Measurements from ENCODE around the gene STKLD1. TPM values are rescaled to one million over a fixed set of nuclear protein-coding genes. Genes with fewer than 3 reads are reported as not detected.

The STKLD1 gene
- total RNA-seq, 2 experiments from 2014 or later, result 0.69 to 0.90 TPM

- Mint-ChIP-seq H3K36me3 (peaks cover 26% of the 10 kb centered on the region), H3K4me3 (no peak overlapping the region), H3K27ac (no peak overlapping the region), H3K27me3 (no peaks in the 10 kb centered on the region), H3K9me3 (no peaks in the 10 kb centered on the region), H3K4me1 (ENCODE audit: low read depth) (peaks cover 13% of the 10 kb centered on the region)
- intact Hi-C loops (cut with micrococcal nuclease), result loop anchor here (5.0 to 10.0 kb wide), 3 partner anchors 48 to 218 kb away; partner anchors contain the start of genes SURF1 and SURF2
- ChIA-PET CTCF (interaction anchor here (0.6 to 2.4 kb wide), 4 partner anchors 26 to 84 kb away, joined by 3 to 8 read pairs (median 4); no protein-coding TSS in a partner anchor), POLR2A (interaction anchor here (1.5 kb wide), 1 partner anchor 54 kb away, joined by 5 read pairs; the partner anchor contains the start of genes MED22 and RPL7A)
- DNase-seq, result no peak
Observed at GRCh38 chr9:133402689-133403088, 26.5 kb downstream of the STKLD1 start.

- CTCF ChIA-PET, result interaction anchor here (0.8 to 2.4 kb wide), 10 partner anchors 46 to 218 kb away, joined by 3 to 8 read pairs (median 4); partner anchors contain the start of genes MED22, RPL7A, SURF1 and SURF2
- Mint-ChIP-seq H3K9me3 (no peaks in the 10 kb centered on the region), H3K36me3 (peaks cover 27% of the 10 kb centered on the region), H3K27me3 (no peaks in the 10 kb centered on the region), H3K4me3 (no peak overlapping the region), H3K27ac (no peak overlapping the region), H3K4me1 (ENCODE audit: low read depth) (peaks cover 14% of the 10 kb centered on the region)
- DNase-seq, result peak; percentile 75
- POLR2A ChIA-PET, result interaction anchor here (0.9 to 1.0 kb wide), 2 partner anchors 12 to 29 kb away, joined by 3 read pairs; no protein-coding TSS in a partner anchor
- intact Hi-C loops (cut with micrococcal nuclease), result loop anchor here (5.0 to 10.0 kb wide), 3 partner anchors 49 to 219 kb away; partner anchors contain the start of genes SURF1 and SURF2
Observed at GRCh38 chr9:133403766-133404453, 27.7 kb downstream of the STKLD1 start.

- CTCF ChIA-PET, result interaction anchor here (0.8 to 2.4 kb wide), 9 partner anchors 46 to 218 kb away, joined by 3 to 8 read pairs (median 4); partner anchors contain the start of genes MED22, RPL7A, SURF1 and SURF2
- Mint-ChIP-seq H3K4me3 (no peak overlapping the region), H3K4me1 (ENCODE audit: low read depth) (peaks cover 14% of the 10 kb centered on the region), H3K27ac (no peak overlapping the region), H3K27me3 (no peaks in the 10 kb centered on the region), H3K36me3 (peaks cover 27% of the 10 kb centered on the region), H3K9me3 (no peaks in the 10 kb centered on the region)
- POLR2A ChIA-PET, result interaction anchor here (0.9 kb wide), 1 partner anchor 29 kb away, joined by 3 read pairs; no protein-coding TSS in a partner anchor
- no peak for DNase-seq
- intact Hi-C loops (cut with micrococcal nuclease), result loop anchor here (5.0 to 10.0 kb wide), 3 partner anchors 50 to 220 kb away; partner anchors contain the start of genes SURF1 and SURF2
Observed at GRCh38 chr9:133404454-133405002, 28.4 kb downstream of the STKLD1 start.

- intact Hi-C loops (cut with micrococcal nuclease), result loop anchor here (1.0 to 10.0 kb wide), 3 partner anchors 51 to 221 kb away; partner anchors contain the start of genes SURF1 and SURF2
- Mint-ChIP-seq H3K27me3 (no peaks in the 10 kb centered on the region), H3K27ac (no peak overlapping the region)
Observed at GRCh38 chr9:133405508-133406438, 29.6 kb downstream of the STKLD1 start.

GRCh38 chr9:133406480-133407307 lies 30.5 kb downstream of the STKLD1 start:
- Mint-ChIP-seq H3K4me1 (ENCODE audit: low read depth) (peaks cover 14% of the 10 kb centered on the region), H3K9me3 (no peaks in the 10 kb centered on the region), H3K27ac (peak overlapping the region; percentile 83), H3K4me3 (no peak overlapping the region), H3K27me3 (no peaks in the 10 kb centered on the region), H3K36me3 (peaks cover 35% of the 10 kb centered on the region)
- DNase-seq, result peak; percentile 92
- ChIA-PET CTCF (interaction anchor here (0.9 to 1.2 kb wide), 2 partner anchors 10 to 80 kb away, joined by 3 to 7 read pairs; no protein-coding TSS in a partner anchor), POLR2A (no interaction called here)
- intact Hi-C loops (cut with micrococcal nuclease), result loop anchor here (1.0 to 10.0 kb wide), 5 partner anchors 15 to 222 kb away; partner anchors contain the start of genes SURF1 and SURF2

More at GRCh38 chr9:133405508-133406438, 29.6 kb downstream of the STKLD1 start:
- CTCF ChIA-PET, result interaction anchor here (0.9 to 1.2 kb wide), 3 partner anchors 11 to 81 kb away, joined by 3 to 7 read pairs (median 4); no protein-coding TSS in a partner anchor
- POLR2A ChIA-PET, result no interaction called here
- no peaks in the 10 kb centered on the region for H3K9me3 Mint-ChIP-seq
- H3K4me1 Mint-ChIP-seq (ENCODE audit: low read depth), result peaks cover 14% of the 10 kb centered on the region
- DNase-seq, result no peak
- H3K36me3 Mint-ChIP-seq, result peaks cover 35% of the 10 kb centered on the region
- H3K4me3 Mint-ChIP-seq, result no peak overlapping the region

- POLR2A ChIA-PET, result no interaction called here
- CTCF ChIA-PET, result interaction anchor here (0.7 kb wide), 1 partner anchor 997 kb away, joined by 4 read pairs; no protein-coding TSS in a partner anchor
- Mint-ChIP-seq H3K27me3 (no peaks in the 10 kb centered on the region), H3K4me3 (no peak overlapping the region), H3K36me3 (peaks cover 44% of the 10 kb centered on the region), H3K27ac (no peak overlapping the region), H3K9me3 (no peaks in the 10 kb centered on the region), H3K4me1 (ENCODE audit: low read depth) (peaks cover 14% of the 10 kb centered on the region)
- intact Hi-C loops (cut with micrococcal nuclease), result loop anchor here (10.0 kb wide), 2 partner anchors 53 to 223 kb away; partner anchors contain the start of genes SURF1 and SURF2
- DNase-seq, result no peak
Observed at GRCh38 chr9:133408042-133408441, 31.9 kb downstream of the STKLD1 start.

GRCh38 chr9:133415170-133415569 lies 39.0 kb downstream of the STKLD1 start:
- Mint-ChIP-seq H3K27ac (no peak overlapping the region), H3K36me3 (peaks cover 34% of the 10 kb centered on the region), H3K27me3 (no peaks in the 10 kb centered on the region), H3K9me3 (no peaks in the 10 kb centered on the region), H3K4me3 (no peak overlapping the region), H3K4me1 (ENCODE audit: low read depth) (peaks cover 41% of the 10 kb centered on the region)
- ChIA-PET CTCF (interaction anchor here (0.7 kb wide), 1 partner anchor 328 kb away, joined by 3 read pairs; no protein-coding TSS in a partner anchor), POLR2A (interaction anchor here (0.5 to 1.3 kb wide), 2 partner anchors 60 to 62 kb away, joined by 3 to 4 read pairs; no protein-coding TSS in a partner anchor)
- DNase-seq, result no peak
- intact Hi-C loops (cut with micrococcal nuclease), result loop anchor here (5.0 kb wide), 1 partner anchor 62 kb away; the partner anchor contains the start of gene SLC2A6

GRCh38 chr9:133417541-133418461 lies 41.6 kb downstream of the STKLD1 start, which contains the start of gene REXO4:
TSS of gene REXO4 (minus strand) at chr9:133418010. CDS start at chr9:133417844, 166 bp downstream.
- Mint-ChIP-seq H3K4me1 (ENCODE audit: low read depth) (peaks cover 59% of the 10 kb centered on the region), H3K9me3 (no peaks in the 10 kb centered on the region), H3K27me3 (no peaks in the 10 kb centered on the region), H3K4me3 (peak within 1 kb of the TSS; percentile 92), H3K36me3 (peaks cover 22% of the 10 kb centered on the region), H3K27ac (peak within 1 kb of the TSS; percentile 88)
- peak; percentile 92 for DNase-seq
- intact Hi-C loops (cut with micrococcal nuclease), result loop anchor here (2.0 to 5.0 kb wide), 2 partner anchors 47 to 60 kb away; partner anchors contain the start of gene SLC2A6
- ChIA-PET CTCF (interaction anchor here (0.9 to 1.3 kb wide), 5 partner anchors 10 to 396 kb away, joined by 3 to 6 read pairs (median 4); no protein-coding TSS in a partner anchor), POLR2A (interaction anchor here (1.0 to 3.0 kb wide), 3 partner anchors 46 to 387 kb away, joined by 3 to 15 read pairs (median 4); partner anchors contain the start of genes GTF3C5, MED22 and RPL7A)

GRCh38 chr9:133419005-133419404 lies 42.8 kb downstream of the STKLD1 start:
- DNase-seq, result no peak
- no peaks in the 10 kb centered on the region for H3K27me3 Mint-ChIP-seq
- H3K36me3 Mint-ChIP-seq, result peaks cover 15% of the 10 kb centered on the region
- H3K27ac Mint-ChIP-seq, result peak overlapping the region; percentile 88
- H3K4me3 Mint-ChIP-seq, result peak overlapping the region; percentile 92
- H3K9me3 Mint-ChIP-seq, result no peaks in the 10 kb centered on the region
- CTCF ChIA-PET, result interaction anchor here (1.3 kb wide), 1 partner anchor 233 kb away, joined by 4 read pairs; no protein-coding TSS in a partner anchor
- intact Hi-C loops (cut with micrococcal nuclease), result loop anchor here (2.0 to 5.0 kb wide), 2 partner anchors 48 to 58 kb away; partner anchors contain the start of gene SLC2A6
- peaks cover 58% of the 10 kb centered on the region for H3K4me1 Mint-ChIP-seq (ENCODE audit: low read depth)
- POLR2A ChIA-PET, result interaction anchor here (1.0 kb wide), 1 partner anchor 388 kb away, joined by 3 read pairs; the partner anchor contains the start of gene GTF3C5

All from activated CD4-positive, alpha-beta memory T cell treated with anti-CD3 and anti-CD28 coated beads for 36 hours (primary cell).